GM23338 (cell line): ENCODE measurements around the gene ST6GALNAC3. TPM values are rescaled to one million over a fixed set of nuclear protein-coding genes. Genes with fewer than 3 reads are reported as not detected.

Experiments
- ATAC-seq: fragments of 200-7000 bp; cut with Tn5 transposase; 3 replicates; pipeline ENCODE4 v1.9.1; 2020
- DNase-seq: peaks from one replicate; pipeline ENCODE4 v3.0.0-alpha.2; 2015; ENCODE audit warnings: low spot score
- H2AFZ ChIP-seq: fragments of 200-600 bp; sonication (generic); 2 replicates; pipeline ENCODE4 v1.8.0; 2016; ENCODE audit warnings: antibody characterized with exemption, mild to moderate bottlenecking, moderate library complexity
- H3F3A ChIP-seq: fragments of 200-600 bp; sonication (generic); replicated peaks from 2 replicates; pipeline ENCODE4 v1.8.0; 2017; ENCODE audit warnings: antibody characterized with exemption, mixed run types, low read depth
- H3K27ac ChIP-seq: fragments of 200-600 bp; sonication (generic); 2 replicates; pipeline ENCODE4 v1.6.1; 2016; ENCODE audit warnings: low read depth
- H3K27me3 ChIP-seq: fragments of 200-600 bp; sonication (generic); 2 replicates; pipeline ENCODE4 v1.8.0; 2016; ENCODE audit warnings: mild to moderate bottlenecking, mixed run types, moderate library complexity; ENCODE audit not compliant: insufficient read depth
- H3K36me3 ChIP-seq: fragments of 200-600 bp; sonication (generic); 2 replicates; pipeline ENCODE4 v1.8.0; 2016; ENCODE audit warnings: mild to moderate bottlenecking; ENCODE audit not compliant: insufficient read depth
- H3K4me1 ChIP-seq: fragments of 200-600 bp; sonication (generic); 2 replicates; pipeline ENCODE4 v1.8.0; 2016; ENCODE audit warnings: mild to moderate bottlenecking, moderate library complexity; ENCODE audit not compliant: insufficient read depth
- H3K4me2 ChIP-seq: fragments of 200-600 bp; sonication (generic); 2 replicates; pipeline ENCODE4 v1.7.1; 2017; ENCODE audit warnings: mixed run types
- H3K4me3 ChIP-seq: fragments of 200-600 bp; sonication (generic); 2 replicates; pipeline ENCODE4 v1.6.1; 2016; ENCODE audit warnings: mixed run types
- H3K79me2 ChIP-seq: fragments of 200-600 bp; sonication (generic); replicated peaks from 2 replicates; pipeline ENCODE4 v1.8.0; 2017; ENCODE audit warnings: mild to moderate bottlenecking; ENCODE audit not compliant: insufficient read depth
- H3K9me2 ChIP-seq: fragments of 200-600 bp; sonication (generic); 2 replicates; pipeline ENCODE4 v1.8.0; 2017; ENCODE audit not compliant: insufficient read depth
- H4K20me1 ChIP-seq: fragments of 200-600 bp; sonication (generic); replicated peaks from 2 replicates; pipeline ENCODE4 v1.8.0; 2017; ENCODE audit warnings: mild to moderate bottlenecking; ENCODE audit not compliant: insufficient read depth
- H3K27ac Mint-ChIP-seq: 2 replicates; pipeline ENCODE4 v1.8.0; 2020; ENCODE audit warnings: inconsistent platforms, mild to moderate bottlenecking, moderate library complexity, mixed read lengths
- H3K27me3 Mint-ChIP-seq: 3 replicates; pipeline ENCODE4 v1.8.0; 2022; ENCODE audit warnings: low read depth, mild to moderate bottlenecking, moderate library complexity, mixed read lengths, inconsistent platforms; ENCODE audit not compliant: insufficient read depth, poor library complexity
- H3K36me3 Mint-ChIP-seq: 3 replicates; pipeline ENCODE4 v1.8.0; 2021; ENCODE audit warnings: low read depth, mild to moderate bottlenecking, inconsistent platforms, moderate library complexity, mixed read lengths
- H3K4me1 Mint-ChIP-seq: 3 replicates; pipeline ENCODE4 v1.8.0; 2020; ENCODE audit warnings: mild to moderate bottlenecking, inconsistent platforms, mixed read lengths
- H3K4me3 Mint-ChIP-seq: 3 replicates; pipeline ENCODE4 v1.8.0; 2021; ENCODE audit warnings: moderate library complexity, mild to moderate bottlenecking, inconsistent platforms, mixed read lengths
- H3K9me3 Mint-ChIP-seq: 3 replicates; pipeline ENCODE4 v1.8.0; 2020; ENCODE audit warnings: moderate library complexity, mild to moderate bottlenecking, inconsistent platforms, mixed read lengths
- CREB1 ChIP-seq: fragments of 250-450 bp; sonication (Bioruptor Pico); IDR thresholded peaks from 2 replicates; pipeline ENCODE4 v1.5.0; 2020; ENCODE audit warnings: low read depth, mild to moderate bottlenecking, moderate library complexity
- EZH2phosphoT487 ChIP-seq: fragments of 200-600 bp; sonication (generic); IDR thresholded peaks from one replicate; pipeline ENCODE4 v1.8.1; 2018; ENCODE audit warnings: antibody characterized with exemption; ENCODE audit not compliant: unreplicated experiment
- JUNB ChIP-seq: IDR thresholded peaks from one replicate; pipeline ENCODE4 v1.6.1; 2016; ENCODE audit warnings: antibody characterized with exemption; ENCODE audit not compliant: unreplicated experiment
- NANOG ChIP-seq: IDR thresholded peaks from 2 replicates; pipeline ENCODE4 v1.6.1; 2016; ENCODE audit warnings: antibody characterized with exemption, borderline replicate concordance
- POLR2AphosphoS5 ChIP-seq: IDR thresholded peaks from 2 replicates; pipeline ENCODE4 v1.6.1; 2016; ENCODE audit warnings: antibody characterized with exemption, low read depth
- STAT1 ChIP-seq: IDR thresholded peaks from one replicate; pipeline ENCODE4 v1.6.1; 2016; ENCODE audit warnings: antibody characterized with exemption; ENCODE audit not compliant: unreplicated experiment
- polyA plus RNA-seq: library from polyadenylated mRNA; unstranded; fragments of >200 nt; fragmentation: Nextera tagmentation; extraction: Ambion mirVana; gene quantifications from 2 replicates; pipeline ENCODE4 v1.2.1, GENCODE V29; 2016
- total RNA-seq: library from RNA; depleted of rRNA; stranded (reverse); fragments of >200 nt; shearing (Covaris generic); gene quantifications from 2 replicates; pipeline ENCODE4 v1.2.3, GENCODE V29; 2014
- TF ChIP-seq, protein P1 (sequence below): IDR thresholded peaks from one replicate; pipeline ENCODE4 v1.6.1; 2018; ENCODE audit warnings: antibody characterized with exemption; ENCODE audit not compliant: unreplicated experiment
- TF ChIP-seq, protein P2 (sequence below): IDR thresholded peaks from 2 replicates; pipeline ENCODE4 v1.6.1; 2016; ENCODE audit warnings: antibody characterized with exemption
- TF ChIP-seq, protein P3 (sequence below): fragments of 250-450 bp; sonication (Bioruptor Pico); IDR thresholded peaks from 2 replicates; pipeline ENCODE4 v1.5.0; 2020; ENCODE audit warnings: mild to moderate bottlenecking, moderate library complexity

Gene ST6GALNAC3
- total and polyA plus RNA-seq, 2 experiments from 2014 or later = 4.7 to 11.6 TPM

DNA sequence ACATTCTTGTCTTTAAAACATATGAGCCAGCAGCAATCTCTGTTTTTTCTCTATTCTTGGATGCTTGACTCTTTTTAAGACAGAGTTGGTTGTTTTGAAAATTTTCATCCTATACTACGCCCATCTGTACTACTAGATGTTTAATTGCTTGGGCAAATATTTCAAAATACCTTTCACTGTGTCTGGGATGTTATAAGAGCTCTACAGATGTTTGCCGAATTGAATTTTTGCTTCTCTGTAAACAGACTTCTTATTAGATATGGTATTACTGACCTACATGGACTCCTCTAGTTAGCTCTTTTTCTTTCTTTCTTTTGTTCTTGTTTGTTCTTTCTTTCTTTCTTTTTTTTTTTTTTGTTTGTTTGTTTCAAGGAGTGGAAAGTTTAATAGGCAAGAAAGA, 345.1 kb downstream of the ST6GALNAC3 start:
- no peaks in the 10 kb centered on the region for H3K79me2 ChIP-seq
- H4K20me1 ChIP-seq = no peaks in the 10 kb centered on the region
- ATAC-seq = no peak
- no peak for TF ChIP-seq CREB1 (CRISPR knock-in tag)
- no peak for TF ChIP-seq JUNB
- TF ChIP-seq, protein P1, sequence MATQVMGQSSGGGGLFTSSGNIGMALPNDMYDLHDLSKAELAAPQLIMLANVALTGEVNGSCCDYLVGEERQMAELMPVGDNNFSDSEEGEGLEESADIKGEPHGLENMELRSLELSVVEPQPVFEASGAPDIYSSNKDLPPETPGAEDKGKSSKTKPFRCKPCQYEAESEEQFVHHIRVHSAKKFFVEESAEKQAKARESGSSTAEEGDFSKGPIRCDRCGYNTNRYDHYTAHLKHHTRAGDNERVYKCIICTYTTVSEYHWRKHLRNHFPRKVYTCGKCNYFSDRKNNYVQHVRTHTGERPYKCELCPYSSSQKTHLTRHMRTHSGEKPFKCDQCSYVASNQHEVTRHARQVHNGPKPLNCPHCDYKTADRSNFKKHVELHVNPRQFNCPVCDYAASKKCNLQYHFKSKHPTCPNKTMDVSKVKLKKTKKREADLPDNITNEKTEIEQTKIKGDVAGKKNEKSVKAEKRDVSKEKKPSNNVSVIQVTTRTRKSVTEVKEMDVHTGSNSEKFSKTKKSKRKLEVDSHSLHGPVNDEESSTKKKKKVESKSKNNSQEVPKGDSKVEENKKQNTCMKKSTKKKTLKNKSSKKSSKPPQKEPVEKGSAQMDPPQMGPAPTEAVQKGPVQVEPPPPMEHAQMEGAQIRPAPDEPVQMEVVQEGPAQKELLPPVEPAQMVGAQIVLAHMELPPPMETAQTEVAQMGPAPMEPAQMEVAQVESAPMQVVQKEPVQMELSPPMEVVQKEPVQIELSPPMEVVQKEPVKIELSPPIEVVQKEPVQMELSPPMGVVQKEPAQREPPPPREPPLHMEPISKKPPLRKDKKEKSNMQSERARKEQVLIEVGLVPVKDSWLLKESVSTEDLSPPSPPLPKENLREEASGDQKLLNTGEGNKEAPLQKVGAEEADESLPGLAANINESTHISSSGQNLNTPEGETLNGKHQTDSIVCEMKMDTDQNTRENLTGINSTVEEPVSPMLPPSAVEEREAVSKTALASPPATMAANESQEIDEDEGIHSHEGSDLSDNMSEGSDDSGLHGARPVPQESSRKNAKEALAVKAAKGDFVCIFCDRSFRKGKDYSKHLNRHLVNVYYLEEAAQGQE = no peak
- TF ChIP-seq, protein P2, sequence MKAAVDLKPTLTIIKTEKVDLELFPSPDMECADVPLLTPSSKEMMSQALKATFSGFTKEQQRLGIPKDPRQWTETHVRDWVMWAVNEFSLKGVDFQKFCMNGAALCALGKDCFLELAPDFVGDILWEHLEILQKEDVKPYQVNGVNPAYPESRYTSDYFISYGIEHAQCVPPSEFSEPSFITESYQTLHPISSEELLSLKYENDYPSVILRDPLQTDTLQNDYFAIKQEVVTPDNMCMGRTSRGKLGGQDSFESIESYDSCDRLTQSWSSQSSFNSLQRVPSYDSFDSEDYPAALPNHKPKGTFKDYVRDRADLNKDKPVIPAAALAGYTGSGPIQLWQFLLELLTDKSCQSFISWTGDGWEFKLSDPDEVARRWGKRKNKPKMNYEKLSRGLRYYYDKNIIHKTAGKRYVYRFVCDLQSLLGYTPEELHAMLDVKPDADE = no peak
- TF ChIP-seq, protein P3, sequence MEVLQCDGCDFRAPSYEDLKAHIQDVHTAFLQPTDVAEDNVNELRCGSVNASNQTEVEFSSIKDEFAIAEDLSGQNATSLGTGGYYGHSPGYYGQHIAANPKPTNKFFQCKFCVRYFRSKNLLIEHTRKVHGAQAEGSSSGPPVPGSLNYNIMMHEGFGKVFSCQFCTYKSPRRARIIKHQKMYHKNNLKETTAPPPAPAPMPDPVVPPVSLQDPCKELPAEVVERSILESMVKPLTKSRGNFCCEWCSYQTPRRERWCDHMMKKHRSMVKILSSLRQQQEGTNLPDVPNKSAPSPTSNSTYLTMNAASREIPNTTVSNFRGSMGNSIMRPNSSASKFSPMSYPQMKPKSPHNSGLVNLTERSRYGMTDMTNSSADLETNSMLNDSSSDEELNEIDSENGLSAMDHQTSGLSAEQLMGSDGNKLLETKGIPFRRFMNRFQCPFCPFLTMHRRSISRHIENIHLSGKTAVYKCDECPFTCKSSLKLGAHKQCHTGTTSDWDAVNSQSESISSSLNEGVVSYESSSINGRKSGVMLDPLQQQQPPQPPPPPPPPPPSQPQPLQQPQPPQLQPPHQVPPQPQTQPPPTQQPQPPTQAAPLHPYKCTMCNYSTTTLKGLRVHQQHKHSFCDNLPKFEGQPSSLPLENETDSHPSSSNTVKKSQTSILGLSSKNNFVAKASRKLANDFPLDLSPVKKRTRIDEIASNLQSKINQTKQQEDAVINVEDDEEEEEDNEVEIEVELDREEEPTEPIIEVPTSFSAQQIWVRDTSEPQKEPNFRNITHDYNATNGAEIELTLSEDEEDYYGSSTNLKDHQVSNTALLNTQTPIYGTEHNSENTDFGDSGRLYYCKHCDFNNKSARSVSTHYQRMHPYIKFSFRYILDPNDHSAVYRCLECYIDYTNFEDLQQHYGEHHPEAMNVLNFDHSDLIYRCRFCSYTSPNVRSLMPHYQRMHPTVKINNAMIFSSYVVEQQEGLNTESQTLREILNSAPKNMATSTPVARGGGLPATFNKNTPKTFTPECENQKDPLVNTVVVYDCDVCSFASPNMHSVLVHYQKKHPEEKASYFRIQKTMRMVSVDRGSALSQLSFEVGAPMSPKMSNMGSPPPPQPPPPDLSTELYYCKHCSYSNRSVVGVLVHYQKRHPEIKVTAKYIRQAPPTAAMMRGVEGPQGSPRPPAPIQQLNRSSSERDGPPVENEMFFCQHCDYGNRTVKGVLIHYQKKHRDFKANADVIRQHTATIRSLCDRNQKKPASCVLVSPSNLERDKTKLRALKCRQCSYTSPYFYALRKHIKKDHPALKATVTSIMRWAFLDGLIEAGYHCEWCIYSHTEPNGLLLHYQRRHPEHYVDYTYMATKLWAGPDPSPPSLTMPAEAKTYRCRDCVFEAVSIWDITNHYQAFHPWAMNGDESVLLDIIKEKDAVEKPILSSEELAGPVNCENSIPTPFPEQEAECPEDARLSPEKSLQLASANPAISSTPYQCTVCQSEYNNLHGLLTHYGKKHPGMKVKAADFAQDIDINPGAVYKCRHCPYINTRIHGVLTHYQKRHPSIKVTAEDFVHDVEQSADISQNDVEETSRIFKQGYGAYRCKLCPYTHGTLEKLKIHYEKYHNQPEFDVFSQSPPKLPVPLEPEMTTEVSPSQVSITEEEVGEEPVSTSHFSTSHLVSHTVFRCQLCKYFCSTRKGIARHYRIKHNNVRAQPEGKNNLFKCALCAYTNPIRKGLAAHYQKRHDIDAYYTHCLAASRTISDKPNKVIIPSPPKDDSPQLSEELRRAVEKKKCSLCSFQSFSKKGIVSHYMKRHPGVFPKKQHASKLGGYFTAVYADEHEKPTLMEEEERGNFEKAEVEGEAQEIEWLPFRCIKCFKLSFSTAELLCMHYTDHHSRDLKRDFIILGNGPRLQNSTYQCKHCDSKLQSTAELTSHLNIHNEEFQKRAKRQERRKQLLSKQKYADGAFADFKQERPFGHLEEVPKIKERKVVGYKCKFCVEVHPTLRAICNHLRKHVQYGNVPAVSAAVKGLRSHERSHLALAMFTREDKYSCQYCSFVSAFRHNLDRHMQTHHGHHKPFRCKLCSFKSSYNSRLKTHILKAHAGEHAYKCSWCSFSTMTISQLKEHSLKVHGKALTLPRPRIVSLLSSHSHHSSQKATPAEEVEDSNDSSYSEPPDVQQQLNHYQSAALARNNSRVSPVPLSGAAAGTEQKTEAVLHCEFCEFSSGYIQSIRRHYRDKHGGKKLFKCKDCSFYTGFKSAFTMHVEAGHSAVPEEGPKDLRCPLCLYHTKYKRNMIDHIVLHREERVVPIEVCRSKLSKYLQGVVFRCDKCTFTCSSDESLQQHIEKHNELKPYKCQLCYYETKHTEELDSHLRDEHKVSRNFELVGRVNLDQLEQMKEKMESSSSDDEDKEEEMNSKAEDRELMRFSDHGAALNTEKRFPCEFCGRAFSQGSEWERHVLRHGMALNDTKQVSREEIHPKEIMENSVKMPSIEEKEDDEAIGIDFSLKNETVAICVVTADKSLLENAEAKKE (CRISPR knock-in tag) = no peak
- no peak for TF ChIP-seq POLR2AphosphoS5
- TF ChIP-seq EZH2phosphoT487 = no peak
- TF ChIP-seq NANOG = no peak
- no peak for TF ChIP-seq STAT1
- Mint-ChIP-seq H3K36me3 (no peaks in the 10 kb centered on the region), H3K27ac (peak overlapping the region; percentile 7; the same call in 1 of the 2 replicates), H3K4me1 (peaks cover 10% of the 10 kb centered on the region), H3K9me3 (no peaks in the 10 kb centered on the region), H3K27me3 (no peaks in the 10 kb centered on the region), H3K4me3 (no peak overlapping the region)
- H3K9me2 ChIP-seq = no peaks in the 10 kb centered on the region
- H3K4me3 ChIP-seq = no peak overlapping the region
- H3K4me1 ChIP-seq = peaks cover 3% of the 10 kb centered on the region; the same call in 1 of the 2 replicates
- H2AFZ ChIP-seq = no peak overlapping the region
- no peak overlapping the region for H3K27ac ChIP-seq
- H3K27me3 ChIP-seq = no peaks in the 10 kb centered on the region
- no peak for DNase-seq
- H3F3A ChIP-seq = no peaks in the 10 kb centered on the region
- no peak overlapping the region for H3K4me2 ChIP-seq
- no peaks in the 10 kb centered on the region for H3K36me3 ChIP-seq
